Mammary epithelial cell (primary cell): Measurements from ENCODE around the gene TMC6.

Experiments used
- EZH2 ChIP-seq: IDR thresholded peaks from 2 replicates; pipeline ENCODE4 v1.6.1; 2012; ENCODE audit warnings: low read length, inconsistent platforms, borderline replicate concordance
- TF ChIP-seq, protein P1 (sequence below), 2 donors: IDR thresholded peaks in 1 of 2; conservative IDR thresholded peaks in 1 of 2; 2 replicates each; pipeline ENCODE4 v1.5.1; 2011 to 2012; ENCODE audit warnings: inconsistent platforms in 2 of 2, low read length in 2 of 2, mild to moderate bottlenecking in 2 of 2, control low read depth in 1 of 2, low read depth in 1 of 2; ENCODE audit not compliant: insufficient read depth in 1 of 2; ENCODE audit errors: extremely low read depth in 1 of 2

DNA sequence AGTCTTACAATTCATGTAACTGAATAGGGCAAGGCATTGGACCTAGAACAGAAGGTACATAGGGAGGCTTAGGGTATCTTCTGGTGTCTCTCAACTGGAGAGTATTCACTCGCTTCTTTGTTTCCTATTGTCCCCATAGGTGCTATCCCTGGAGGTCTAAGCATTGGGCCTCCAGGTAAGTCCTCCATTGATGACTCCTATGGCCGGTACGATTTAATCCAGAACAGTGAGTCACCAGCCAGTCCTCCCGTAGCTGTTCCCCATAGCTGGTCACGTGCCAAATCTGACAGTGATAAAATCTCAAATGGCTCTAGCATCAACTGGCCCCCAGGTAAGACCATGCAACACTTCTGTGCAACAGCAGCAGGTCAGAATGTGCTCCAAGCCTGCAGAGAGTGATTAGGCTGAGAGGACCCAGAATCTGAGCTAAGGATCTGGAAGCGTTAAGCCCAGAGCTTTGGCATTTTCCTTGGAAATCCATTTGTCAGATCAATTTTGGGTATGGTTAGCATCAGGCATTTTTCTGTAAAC lies 35.7 kb downstream of the TMC6 start:
- TF ChIP-seq EZH2 = no peak
- TF ChIP-seq, protein P1, sequence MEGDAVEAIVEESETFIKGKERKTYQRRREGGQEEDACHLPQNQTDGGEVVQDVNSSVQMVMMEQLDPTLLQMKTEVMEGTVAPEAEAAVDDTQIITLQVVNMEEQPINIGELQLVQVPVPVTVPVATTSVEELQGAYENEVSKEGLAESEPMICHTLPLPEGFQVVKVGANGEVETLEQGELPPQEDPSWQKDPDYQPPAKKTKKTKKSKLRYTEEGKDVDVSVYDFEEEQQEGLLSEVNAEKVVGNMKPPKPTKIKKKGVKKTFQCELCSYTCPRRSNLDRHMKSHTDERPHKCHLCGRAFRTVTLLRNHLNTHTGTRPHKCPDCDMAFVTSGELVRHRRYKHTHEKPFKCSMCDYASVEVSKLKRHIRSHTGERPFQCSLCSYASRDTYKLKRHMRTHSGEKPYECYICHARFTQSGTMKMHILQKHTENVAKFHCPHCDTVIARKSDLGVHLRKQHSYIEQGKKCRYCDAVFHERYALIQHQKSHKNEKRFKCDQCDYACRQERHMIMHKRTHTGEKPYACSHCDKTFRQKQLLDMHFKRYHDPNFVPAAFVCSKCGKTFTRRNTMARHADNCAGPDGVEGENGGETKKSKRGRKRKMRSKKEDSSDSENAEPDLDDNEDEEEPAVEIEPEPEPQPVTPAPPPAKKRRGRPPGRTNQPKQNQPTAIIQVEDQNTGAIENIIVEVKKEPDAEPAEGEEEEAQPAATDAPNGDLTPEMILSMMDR (conservative IDR thresholded peaks at IDR 0.05 in 1 of 2, IDR thresholded peaks at IDR 0.05 in 1 of 2; ENCODE audit: extremely low read depth in 1 of 2, insufficient read depth in 1 of 2, low read depth in 1 of 2, low read length in 2 of 2) = no peak
